Liver (tissue), 9 donors: ENCODE measurements around the gene TM9SF2. TPM values are rescaled to one million over a fixed set of nuclear protein-coding genes. Genes with fewer than 3 reads are reported as not detected.

Experiments
- DNase-seq: peaks from one replicate; pipeline ENCODE4 v3.0.0-alpha.2; 2017; ENCODE audit warnings: low spot score
- H3K27ac ChIP-seq, 2 donors: one replicate each; pipeline ENCODE4 v1.7.0; 2013; ENCODE audit warnings: inconsistent platforms in 2 of 2, low read length in 2 of 2, control low read depth in 1 of 2, low read depth in 1 of 2, mild to moderate bottlenecking in 1 of 2
- H3K27me3 ChIP-seq, 4 donors: one replicate each; pipeline versions ENCODE4 v1.6.1 to v1.7.0; 2013; ENCODE audit warnings: low read length in 3 of 4, inconsistent platforms in 1 of 4, mild to moderate bottlenecking in 1 of 4, moderate library complexity in 1 of 4; ENCODE audit not compliant: control insufficient read depth in 4 of 4, insufficient read depth in 4 of 4
- H3K36me3 ChIP-seq, 4 donors: one replicate each; pipeline versions ENCODE4 v1.6.1 to v1.7.0; 2013; ENCODE audit warnings: low read length in 3 of 4, mild to moderate bottlenecking in 3 of 4, low read depth in 1 of 4, moderate library complexity in 1 of 4; ENCODE audit not compliant: control insufficient read depth in 4 of 4, insufficient read depth in 3 of 4
- H3K4me1 ChIP-seq, 4 donors: one replicate each; pipeline versions ENCODE4 v1.6.1 to v1.7.0; 2013; ENCODE audit warnings: low read length in 3 of 4, mild to moderate bottlenecking in 3 of 4, moderate library complexity in 1 of 4; ENCODE audit not compliant: control insufficient read depth in 4 of 4, insufficient read depth in 4 of 4
- H3K4me3 ChIP-seq, 3 donors: one replicate each; pipeline versions ENCODE4 v1.6.1 to v1.7.0; 2013; ENCODE audit warnings: low read length in 3 of 3, control low read depth in 1 of 3, low read depth in 1 of 3, mild to moderate bottlenecking in 1 of 3
- H3K9ac ChIP-seq, 2 donors: one replicate each; pipeline ENCODE4 v1.7.0; 2013; ENCODE audit warnings: low read length in 2 of 2, mild to moderate bottlenecking in 2 of 2, moderate library complexity in 2 of 2, control low read depth in 1 of 2, low read depth in 1 of 2
- H3K9me3 ChIP-seq, 4 donors: one replicate each; pipeline versions ENCODE4 v1.6.1 to v1.7.0; 2013; ENCODE audit warnings: low read length in 3 of 4; ENCODE audit not compliant: control insufficient read depth in 4 of 4
- ATF3 ChIP-seq: IDR thresholded peaks from 2 replicates; pipeline ENCODE4 v1.6.1; 2016; ENCODE audit warnings: antibody characterized with exemption
- CTCF ChIP-seq: fragments of 150-350 bp; IDR thresholded peaks from 2 replicates; pipeline ENCODE4 v1.5.1; 2017; ENCODE audit warnings: improper control_type of control experiment, low read depth, low read length; ENCODE audit not compliant: missing input control
- EGR1 ChIP-seq, 2 donors: IDR thresholded peaks; 2 replicates each; pipeline ENCODE4 v1.6.1; 2016 to 2018; ENCODE audit warnings: antibody characterized with exemption in 2 of 2, low read depth in 2 of 2
- FOXA1 ChIP-seq: IDR thresholded peaks from 2 replicates; pipeline ENCODE4 v1.6.1; 2016; ENCODE audit warnings: antibody characterized with exemption
- FOXA2 ChIP-seq: IDR thresholded peaks from 2 replicates; pipeline ENCODE4 v1.6.1; 2016; ENCODE audit warnings: antibody characterized with exemption
- GABPA ChIP-seq, 2 donors: IDR thresholded peaks in 1 of 2; conservative IDR thresholded peaks in 1 of 2; 2 replicates each; pipeline ENCODE4 v1.6.1; 2016; ENCODE audit warnings: antibody characterized with exemption in 2 of 2, mild to moderate bottlenecking in 1 of 2, moderate library complexity in 1 of 2
- HNF4A ChIP-seq, 2 donors: conservative IDR thresholded peaks; 2 replicates each; pipeline ENCODE4 v1.6.1; 2016; ENCODE audit warnings: antibody characterized with exemption in 2 of 2, mild to moderate bottlenecking in 2 of 2
- HNF4G ChIP-seq: IDR thresholded peaks from 2 replicates; pipeline ENCODE4 v1.6.1; 2016; ENCODE audit warnings: antibody characterized with exemption
- JUND ChIP-seq, 2 donors: IDR thresholded peaks; 2 replicates each; pipeline ENCODE4 v1.6.1; 2016; ENCODE audit warnings: antibody characterized with exemption in 2 of 2
- MAX ChIP-seq: IDR thresholded peaks from 2 replicates; pipeline ENCODE4 v1.6.1; 2016; ENCODE audit warnings: antibody characterized with exemption
- NR2F2 ChIP-seq: IDR thresholded peaks from 2 replicates; pipeline ENCODE4 v1.6.1; 2016; ENCODE audit warnings: antibody characterized with exemption
- RAD21 ChIP-seq, 2 donors: IDR thresholded peaks; 2 replicates each; pipeline ENCODE4 v1.6.1; 2016; ENCODE audit warnings: antibody characterized with exemption in 2 of 2, mild to moderate bottlenecking in 2 of 2
- REST ChIP-seq: IDR thresholded peaks from 2 replicates; pipeline ENCODE4 v1.6.1; 2016; ENCODE audit warnings: antibody characterized with exemption, mild to moderate bottlenecking
- RXRA ChIP-seq, 2 donors: IDR thresholded peaks; 2 replicates each; pipeline ENCODE4 v1.6.1; 2017 to 2018; ENCODE audit warnings: antibody characterized with exemption in 2 of 2, mild to moderate bottlenecking in 1 of 2
- SP1 ChIP-seq: IDR thresholded peaks from 2 replicates; pipeline ENCODE4 v1.6.1; 2018; ENCODE audit warnings: antibody characterized with exemption, mild to moderate bottlenecking
- TAF1 ChIP-seq: conservative IDR thresholded peaks from 2 replicates; pipeline ENCODE4 v1.6.1; 2016; ENCODE audit warnings: antibody characterized with exemption, mild to moderate bottlenecking
- YY1 ChIP-seq: IDR thresholded peaks from 2 replicates; pipeline ENCODE4 v1.6.1; 2016; ENCODE audit warnings: antibody characterized with exemption, mild to moderate bottlenecking
- ZBTB33 ChIP-seq: IDR thresholded peaks from 2 replicates; pipeline ENCODE4 v1.6.1; 2016; ENCODE audit warnings: antibody characterized with exemption
- WGBS: extraction: QIAGEN DNeasy Blood & Tissue Kit; methylation state at CpG from one replicate; pipeline ENCODE4 v1.1.7; 2013; 5-methylcytosine and 5-hydroxymethylcytosine counted together
- polyA plus RNA-seq, 2 donors: library from polyadenylated mRNA; stranded (reverse) in 1 of 2; unstranded in 1 of 2; fragments of 200-250 nt in 1 of 2; fragments of >200 nt in 1 of 2; fragmentation: Nextera tagmentation in 1 of 2; extraction: Ambion mirVana in 1 of 2; gene quantifications; one replicate each; pipeline versions ENCODE4 v1.2.1 to v1.2.3, GENCODE V29; 2013 to 2015
- total RNA-seq, 2 donors: library from RNA; depleted of rRNA; stranded (reverse); fragments of >200 nt; gene quantifications; one replicate each; pipeline ENCODE4 v1.2.3, GENCODE V29; 2014
- donor health status: healthy.
- donor health status: healthy.
- donor health status: healthy.
- donor health status: healthy.
- donor health status: healthy.

Gene TM9SF2
- total and polyA plus RNA-seq, 4 donors = 70.2 to 112 (median 99.0) TPM

- no peak for TF ChIP-seq NR2F2
- TF ChIP-seq HNF4A (conservative IDR thresholded peaks at IDR 0.05) = no peak
- no peak for TF ChIP-seq HNF4G
- no peak for TF ChIP-seq YY1
- TF ChIP-seq RAD21 (IDR thresholded peaks at IDR 0.05) = no peak
- no peak for TF ChIP-seq ATF3
- no peak for TF ChIP-seq ZBTB33
- no peak for TF ChIP-seq GABPA (IDR thresholded peaks at IDR 0.05 in 1 of 2, conservative IDR thresholded peaks at IDR 0.05 in 1 of 2)
- no peak for TF ChIP-seq FOXA1
- 97% methylated on average over 3 of the region's 3 CpGs for WGBS
- DNase-seq = no peak
- H3K9ac ChIP-seq = no peak overlapping the region
- H3K27ac ChIP-seq = no peak overlapping the region
- no peaks in the 10 kb centered on the region for H3K9me3 ChIP-seq
- no peaks in the 10 kb centered on the region for H3K36me3 ChIP-seq
- no peaks in the 10 kb centered on the region for H3K27me3 ChIP-seq
- no peak overlapping the region for H3K4me3 ChIP-seq
- H3K4me1 ChIP-seq = peaks cover 0 to 12% (median 5%) of the 10 kb centered on the region in 4 donors
Observed at GRCh38 chr13:99604636-99605035, 103.4 kb downstream of the TM9SF2 start.

- Histone ChIP-seq H3K9me3 (no peaks in the 10 kb centered on the region), H3K27ac (peak overlapping the region; percentile 95 to 96), H3K36me3 (no peaks in the 10 kb centered on the region), H3K4me3 (peak overlapping the region; percentile 22 to 88 (median 45)), H3K4me1 (peaks cover 1 to 20% (median 7%) of the 10 kb centered on the region in 4 donors), H3K9ac (peak overlapping the region; percentile 88 to 92), H3K27me3 (no peaks in the 10 kb centered on the region)
- 16% methylated on average over 18 of the region's 18 CpGs for WGBS
- TF ChIP-seq EGR1 (IDR thresholded peaks at IDR 0.05; ENCODE audit: low read depth in 2 of 2) = no peak
- peak; percentile 99 for TF ChIP-seq SP1
- peak; percentile 10 for TF ChIP-seq CTCF
- TF ChIP-seq RXRA (IDR thresholded peaks at IDR 0.05) = peak; percentile 79 to 92
- peak; percentile 17 for TF ChIP-seq FOXA1
- TF ChIP-seq TAF1 = peak; percentile 18
- TF ChIP-seq RAD21 (IDR thresholded peaks at IDR 0.05) = peak; percentile 52 to 72
- TF ChIP-seq GABPA (IDR thresholded peaks at IDR 0.05 in 1 of 2, conservative IDR thresholded peaks at IDR 0.05 in 1 of 2) = no peak
- TF ChIP-seq ZBTB33 = peak; percentile 51
- peak; percentile 93 for TF ChIP-seq REST
- TF ChIP-seq NR2F2 = peak; percentile 86
- peak; percentile 91 for TF ChIP-seq YY1
- peak; percentile 92 to 97 for TF ChIP-seq HNF4A (conservative IDR thresholded peaks at IDR 0.05)
- TF ChIP-seq MAX = peak; percentile 89
- TF ChIP-seq FOXA2 = peak; percentile 53
- peak; percentile 59 for TF ChIP-seq ATF3
- peak in 1 of 2 donors; percentile 61 for TF ChIP-seq JUND (IDR thresholded peaks at IDR 0.05)
- peak; percentile 87 for TF ChIP-seq HNF4G
- DNase-seq = peak; percentile 68
Observed at GRCh38 chr13:99605420-99606323, 104.4 kb downstream of the TM9SF2 start.
